NCI-H1417 (cell line): ENCODE results near the gene SNX10.

Experiments used
- DNase-seq, 3 experiments: peaks; one replicate each; lab custom pipeline; 2025; lab: John Stamatoyannopoulos, UW

SNX10 gene

GRCh38 chr7:26298472-26299058, 6.9 kb downstream of the SNX10 start:
- no peak for DNase-seq

GRCh38 chr7:26305090-26305868, 13.6 kb downstream of the SNX10 start:
- DNase-seq, result no peak

- DNase-seq, result no peak
Measured at GRCh38 chr7:26305869-26306665, 14.4 kb downstream of the SNX10 start.

GRCh38 chr7:26306790-26307189, 15.1 kb downstream of the SNX10 start:
- DNase-seq, result no peak

- DNase-seq, result no peak
Measured at GRCh38 chr7:26307226-26307625, 15.6 kb downstream of the SNX10 start.

- no peak for DNase-seq
Measured at GRCh38 chr7:26307791-26308190, 16.1 kb downstream of the SNX10 start.

- no peak for DNase-seq
Measured at GRCh38 chr7:26308551-26308950, 16.9 kb downstream of the SNX10 start.

GRCh38 chr7:26309089-26309488, 17.4 kb downstream of the SNX10 start:
- DNase-seq, result no peak

GRCh38 chr7:26311798-26312197, 20.1 kb downstream of the SNX10 start:
- DNase-seq, result no peak

- DNase-seq, result no peak
Measured at GRCh38 chr7:26317211-26317610, 25.5 kb downstream of the SNX10 start.

GRCh38 chr7:26318921-26319320, 27.3 kb downstream of the SNX10 start:
- DNase-seq, result no peak

- no peak for DNase-seq
Measured at GRCh38 chr7:26319636-26320035, 28.0 kb downstream of the SNX10 start.

GRCh38 chr7:26320878-26321277, 29.2 kb downstream of the SNX10 start:
- DNase-seq, result no peak

- DNase-seq, result no peak
Measured at GRCh38 chr7:26321435-26321834, 29.8 kb downstream of the SNX10 start.

- DNase-seq, result no peak
Measured at GRCh38 chr7:26326211-26326610, 34.5 kb downstream of the SNX10 start.

- no peak for DNase-seq
Measured at GRCh38 chr7:26328498-26329390, 37.1 kb downstream of the SNX10 start.

- DNase-seq, result no peak
Measured at GRCh38 chr7:26329520-26330255, 38.0 kb downstream of the SNX10 start.

GRCh38 chr7:26331113-26331512, 39.5 kb downstream of the SNX10 start:
- DNase-seq, result no peak

- no peak for DNase-seq
Measured at GRCh38 chr7:26331789-26332188, 40.1 kb downstream of the SNX10 start.

GRCh38 chr7:26332698-26333097, 41.0 kb downstream of the SNX10 start:
- no peak for DNase-seq

- DNase-seq, result no peak
Measured at GRCh38 chr7:26334166-26334859, 42.7 kb downstream of the SNX10 start.
